ENCODE results near the gene SLC39A11. TPM values are rescaled to one million over a fixed set of nuclear protein-coding genes. Genes with fewer than 3 reads are reported as not detected.

Gene SLC39A11
- total RNA-seq, 1 donor from 2014 or later: 21.5 TPM

- Histone ChIP-seq H3K79me2 (ENCODE audit: insufficient read depth, low read length) (no peaks in the 10 kb centered on the region), H3K4me2 (ENCODE audit: low read length) (no peak overlapping the region), H3K9me3 (ENCODE audit: insufficient read depth, low read depth, low read length) (no peaks in the 10 kb centered on the region), H3K4me1 (ENCODE audit: insufficient read depth, low read length) (peaks cover 3% of the 10 kb centered on the region), H4K20me1 (ENCODE audit: insufficient read depth, low read length) (no peaks in the 10 kb centered on the region), H3K27ac (ENCODE audit: low read depth, low read length) (no peak overlapping the region), H3K27me3 (ENCODE audit: insufficient read depth, low read length) (no peaks in the 10 kb centered on the region), H2AFZ (ENCODE audit: low read depth, low read length) (no peak overlapping the region), H3K4me3 (ENCODE audit: insufficient read depth, low read depth, low read length) (no peak overlapping the region), H3K36me3 (ENCODE audit: insufficient read depth, low read length) (no peaks in the 10 kb centered on the region), H3K9ac (ENCODE audit: low read length) (no peak overlapping the region)
- H3K4me3 Mint-ChIP-seq (ENCODE audit: unreplicated experiment): no peak overlapping the region
- FAIRE-seq (no peak), DNase-seq (ENCODE audit: low read depth) (no peak)
- no peaks in the 10 kb centered on the region for H3K9me3 Mint-ChIP-seq (ENCODE audit: unreplicated experiment)
- no peak for TF ChIP-seq CTCF (IDR thresholded peaks at IDR 0.05; ENCODE audit: insufficient read depth, low read depth, low read length)
- TF ChIP-seq EZH2 (IDR thresholded peaks at IDR 0.05; ENCODE audit: insufficient read depth, low read length): no peak
- peaks cover 16% of the 10 kb centered on the region for H3K27me3 Mint-ChIP-seq (ENCODE audit: low read depth, unreplicated experiment)
- H3K27ac Mint-ChIP-seq (ENCODE audit: unreplicated experiment): no peak overlapping the region
- peaks cover 9% of the 10 kb centered on the region for H3K4me1 Mint-ChIP-seq (ENCODE audit: low read depth, unreplicated experiment)
- H3K36me3 Mint-ChIP-seq (ENCODE audit: low read depth, unreplicated experiment): no peaks in the 10 kb centered on the region
Observed at GRCh38 chr17:72656130-72656763, 436.2 kb downstream of the SLC39A11 start.

- Histone ChIP-seq H3K36me3 (ENCODE audit: insufficient read depth, low read length) (no peaks in the 10 kb centered on the region), H3K27me3 (ENCODE audit: insufficient read depth, low read length) (no peaks in the 10 kb centered on the region), H3K9ac (ENCODE audit: low read length) (no peak overlapping the region), H4K20me1 (ENCODE audit: insufficient read depth, low read length) (no peaks in the 10 kb centered on the region), H3K79me2 (ENCODE audit: insufficient read depth, low read length) (no peaks in the 10 kb centered on the region), H3K4me3 (ENCODE audit: insufficient read depth, low read depth, low read length) (no peak overlapping the region), H3K27ac (ENCODE audit: low read depth, low read length) (no peak overlapping the region), H2AFZ (ENCODE audit: low read depth, low read length) (no peak overlapping the region), H3K4me2 (ENCODE audit: low read length) (no peak overlapping the region), H3K4me1 (ENCODE audit: insufficient read depth, low read length) (no peaks in the 10 kb centered on the region), H3K9me3 (ENCODE audit: insufficient read depth, low read depth, low read length) (no peaks in the 10 kb centered on the region)
- no peaks in the 10 kb centered on the region for H3K36me3 Mint-ChIP-seq (ENCODE audit: low read depth, unreplicated experiment)
- no peak for TF ChIP-seq EZH2 (IDR thresholded peaks at IDR 0.05; ENCODE audit: insufficient read depth, low read length)
- no peak for TF ChIP-seq CTCF (IDR thresholded peaks at IDR 0.05; ENCODE audit: insufficient read depth, low read depth, low read length)
- no peak overlapping the region for H3K4me3 Mint-ChIP-seq (ENCODE audit: unreplicated experiment)
- no peaks in the 10 kb centered on the region for H3K9me3 Mint-ChIP-seq (ENCODE audit: unreplicated experiment)
- H3K27me3 Mint-ChIP-seq (ENCODE audit: low read depth, unreplicated experiment): peaks cover 23% of the 10 kb centered on the region
- no peak overlapping the region for H3K27ac Mint-ChIP-seq (ENCODE audit: unreplicated experiment)
- no peak for FAIRE-seq
- no peak for DNase-seq (ENCODE audit: low read depth)
- H3K4me1 Mint-ChIP-seq (ENCODE audit: low read depth, unreplicated experiment): peaks cover 6% of the 10 kb centered on the region
Observed at GRCh38 chr17:72654706-72655105, 437.8 kb downstream of the SLC39A11 start.

GRCh38 chr17:72651988-72652387 is 440.5 kb downstream of the SLC39A11 start:
- H3K4me3 ChIP-seq (ENCODE audit: insufficient read depth, low read depth, low read length): no peak overlapping the region
- no peak for FAIRE-seq
- DNase-seq (ENCODE audit: low read depth): no peak
- no peaks in the 10 kb centered on the region for H3K36me3 ChIP-seq (ENCODE audit: insufficient read depth, low read length)
- Mint-ChIP-seq H3K36me3 (ENCODE audit: low read depth, unreplicated experiment) (peaks cover 2% of the 10 kb centered on the region), H3K4me3 (ENCODE audit: unreplicated experiment) (no peak overlapping the region), H3K9me3 (ENCODE audit: unreplicated experiment) (no peaks in the 10 kb centered on the region), H3K4me1 (ENCODE audit: low read depth, unreplicated experiment) (peaks cover 6% of the 10 kb centered on the region), H3K27me3 (ENCODE audit: low read depth, unreplicated experiment) (peaks cover 30% of the 10 kb centered on the region), H3K27ac (ENCODE audit: unreplicated experiment) (no peak overlapping the region)
- H3K9ac ChIP-seq (ENCODE audit: low read length): no peak overlapping the region
- H3K9me3 ChIP-seq (ENCODE audit: insufficient read depth, low read depth, low read length): no peaks in the 10 kb centered on the region
- no peak overlapping the region for H3K27ac ChIP-seq (ENCODE audit: low read depth, low read length)
- TF ChIP-seq EZH2 (IDR thresholded peaks at IDR 0.05; ENCODE audit: insufficient read depth, low read length) (no peak), CTCF (IDR thresholded peaks at IDR 0.05; ENCODE audit: insufficient read depth, low read depth, low read length) (no peak)
- H2AFZ ChIP-seq (ENCODE audit: low read depth, low read length): no peak overlapping the region
- H3K4me1 ChIP-seq (ENCODE audit: insufficient read depth, low read length): no peaks in the 10 kb centered on the region
- no peaks in the 10 kb centered on the region for H4K20me1 ChIP-seq (ENCODE audit: insufficient read depth, low read length)
- no peak overlapping the region for H3K4me2 ChIP-seq (ENCODE audit: low read length)
- H3K79me2 ChIP-seq (ENCODE audit: insufficient read depth, low read length): no peaks in the 10 kb centered on the region
- H3K27me3 ChIP-seq (ENCODE audit: insufficient read depth, low read length): no peaks in the 10 kb centered on the region

Data from astrocyte (in vitro differentiated cells and primary cell).